Mesenchymal stem cell (in vitro differentiated cells and primary cell): ENCODE results near the gene SLC39A1.
"Not testable (repeated sequence)": the region's sequence is repeated elsewhere in the genome, so short reads cannot be mapped to it uniquely, and the experiment has no call there.

ENCODE experiments used
- DNase-seq: peaks from one replicate; pipeline ENCODE4 v3.0.0-alpha.2; 2013
- H2AFZ ChIP-seq: one replicate; pipeline ENCODE4 v1.6.1; 2013; ENCODE audit warnings: low read depth, mild to moderate bottlenecking, control low read depth, inconsistent platforms, low read length, moderate library complexity
- H2AK5ac ChIP-seq: 2 replicates; pipeline ENCODE4 v1.6.1; 2013; ENCODE audit warnings: low read length, moderate library complexity, mild to moderate bottlenecking, inconsistent platforms; ENCODE audit not compliant: severe bottlenecking
- H2BK120ac ChIP-seq: one replicate; pipeline ENCODE4 v1.6.1; 2013; ENCODE audit warnings: low read depth, mild to moderate bottlenecking, inconsistent platforms, low read length, moderate library complexity
- H2BK12ac ChIP-seq, 2 experiments: one replicate each; pipeline ENCODE4 v1.6.1; 2013; ENCODE audit warnings: inconsistent platforms in 2 of 2, low read length in 2 of 2, mild to moderate bottlenecking in 2 of 2, moderate library complexity in 2 of 2, control low read depth in 1 of 2
- H2BK15ac ChIP-seq: one replicate; pipeline ENCODE4 v1.6.1; 2013; ENCODE audit warnings: mild to moderate bottlenecking, low read depth, inconsistent platforms; ENCODE audit not compliant: poor library complexity, severe bottlenecking
- H2BK5ac ChIP-seq: 2 replicates; pipeline ENCODE4 v1.6.1; 2013; ENCODE audit warnings: low read depth, mild to moderate bottlenecking, low read length, control low read depth, inconsistent platforms; ENCODE audit not compliant: poor library complexity, severe bottlenecking
- H3K14ac ChIP-seq, 2 experiments: one replicate each; pipeline ENCODE4 v1.6.1; 2013; ENCODE audit warnings: inconsistent platforms in 2 of 2, low read length in 2 of 2, control low read depth in 1 of 2, mild to moderate bottlenecking in 1 of 2, moderate library complexity in 1 of 2
- H3K18ac ChIP-seq, 2 experiments: one replicate each; pipeline ENCODE4 v1.6.1; 2013; ENCODE audit warnings: inconsistent platforms in 2 of 2, low read length in 2 of 2, control low read depth in 1 of 2, low read depth in 1 of 2, mild to moderate bottlenecking in 1 of 2
- H3K23ac ChIP-seq, 2 experiments: one replicate each; pipeline ENCODE4 v1.6.1; 2013; ENCODE audit warnings: inconsistent platforms in 2 of 2, low read length in 2 of 2, mild to moderate bottlenecking in 2 of 2, moderate library complexity in 2 of 2, control low read depth in 1 of 2
- H3K27ac ChIP-seq: 2 replicates; pipeline ENCODE4 v1.5.1; 2013; ENCODE audit warnings: mild to moderate bottlenecking, moderate library complexity, low read length, control low read depth, inconsistent platforms; ENCODE audit not compliant: poor library complexity, severe bottlenecking
- H3K27me3 ChIP-seq, 2 experiments: 2 replicates each; pipeline versions ENCODE4 v1.6.1 to v1.7.0; 2013; ENCODE audit warnings: low read length in 2 of 2, mild to moderate bottlenecking in 2 of 2, moderate library complexity in 2 of 2, control low read depth in 1 of 2, inconsistent platforms in 1 of 2; ENCODE audit not compliant: control insufficient read depth in 1 of 2, insufficient read depth in 1 of 2
- H3K36me3 ChIP-seq, 2 experiments: 2 replicates each; pipeline versions ENCODE4 v1.6.1 to v1.7.0; 2013; ENCODE audit warnings: low read length in 2 of 2, control low read depth in 1 of 2, inconsistent platforms in 1 of 2, low read depth in 1 of 2, mild to moderate bottlenecking in 1 of 2; ENCODE audit not compliant: insufficient read depth in 2 of 2, control insufficient read depth in 1 of 2
- H3K4ac ChIP-seq, 2 experiments: one replicate each; pipeline ENCODE4 v1.6.1; 2013; ENCODE audit warnings: inconsistent platforms in 2 of 2, low read length in 2 of 2, mild to moderate bottlenecking in 2 of 2, moderate library complexity in 2 of 2, control low read depth in 1 of 2, low read depth in 1 of 2
- H3K4me1 ChIP-seq: 2 replicates; pipeline ENCODE4 v1.6.1; 2013; ENCODE audit warnings: low read depth, low read length, control low read depth; ENCODE audit not compliant: control insufficient read depth, insufficient read depth
- H3K4me2 ChIP-seq: 2 replicates; pipeline ENCODE4 v1.6.1; 2013; ENCODE audit warnings: low read length, mild to moderate bottlenecking, inconsistent platforms; ENCODE audit not compliant: poor library complexity, severe bottlenecking
- H3K4me3 ChIP-seq, 2 experiments: 2 replicates each; pipeline versions ENCODE4 v1.5.1 to v1.7.0; 2013; ENCODE audit warnings: low read length in 2 of 2, mild to moderate bottlenecking in 2 of 2, control low read depth in 1 of 2, low read depth in 1 of 2; ENCODE audit not compliant: insufficient read depth in 1 of 2
- H3K79me1 ChIP-seq: replicated peaks from 2 replicates; pipeline ENCODE4 v1.6.1; 2013; ENCODE audit warnings: mild to moderate bottlenecking, control low read depth, low read length, inconsistent platforms; ENCODE audit not compliant: poor library complexity, severe bottlenecking
- H3K9ac ChIP-seq: 2 replicates; pipeline ENCODE4 v1.7.0; 2013; ENCODE audit warnings: mild to moderate bottlenecking, low read length, moderate library complexity
- H3K9me3 ChIP-seq: 2 replicates; pipeline ENCODE4 v1.7.0; 2013; ENCODE audit warnings: mild to moderate bottlenecking, low read length; ENCODE audit not compliant: control insufficient read depth
- H4K8ac ChIP-seq: one replicate; pipeline ENCODE4 v1.6.1; 2013; ENCODE audit warnings: inconsistent platforms, mild to moderate bottlenecking, low read length, moderate library complexity
- H4K91ac ChIP-seq: one replicate; pipeline ENCODE4 v1.6.1; 2013; ENCODE audit warnings: mild to moderate bottlenecking, low read length, inconsistent platforms
- WGBS: methylation state at CpG from one replicate; pipeline ENCODE4 v1.1.7; 2013; ENCODE audit warnings: mixed read lengths; 5-methylcytosine and 5-hydroxymethylcytosine counted together

Gene SLC39A1

GRCh38 chr1:154000420-154000819, 37.1 kb upstream of the SLC39A1 start:
- Histone ChIP-seq H4K91ac (no peak overlapping the region), H3K4ac (no peak overlapping the region), H3K27ac (no peak overlapping the region), H3K4me1 (peaks cover 2% of the 10 kb centered on the region), H3K9ac (no peak overlapping the region), H2BK120ac (no peak overlapping the region), H2BK5ac (no peak overlapping the region), H4K8ac (no peak overlapping the region), H2AK5ac (no peak overlapping the region), H3K18ac (no peak overlapping the region), H3K14ac (no peak overlapping the region), H2BK12ac (no peak overlapping the region), H2AFZ (no peak overlapping the region), H2BK15ac (no peak overlapping the region), H3K9me3 (no peaks in the 10 kb centered on the region), H3K4me3 (no peak overlapping the region), H3K4me2 (no peak overlapping the region), H3K36me3 (peaks cover 0 to 4% of the 10 kb centered on the region in 2 experiments), H3K27me3 (no peaks in the 10 kb centered on the region), H3K79me1 (no peaks in the 10 kb centered on the region), H3K23ac (no peak overlapping the region)
- 81% methylated on average over 2 of the region's 4 CpGs for WGBS
- DNase-seq, result no peak

DNA sequence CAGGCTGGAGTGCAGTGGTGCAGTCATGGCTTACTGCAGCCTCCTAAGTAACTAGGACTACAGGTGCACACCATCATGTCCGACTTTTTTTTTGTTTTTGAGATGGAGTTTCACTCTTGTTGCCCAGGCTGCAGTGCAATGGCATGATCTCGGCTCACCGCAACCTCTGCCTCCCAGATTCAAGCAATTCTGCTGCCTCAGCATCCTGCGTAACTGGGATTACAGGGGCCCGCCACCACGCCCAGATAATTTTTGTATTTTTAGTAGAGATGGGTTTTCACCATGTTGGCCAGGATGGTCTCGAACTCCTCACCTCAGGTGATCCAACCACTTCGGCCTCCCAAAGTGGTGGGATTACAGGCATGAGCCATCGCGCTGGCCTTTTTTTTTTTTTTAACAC, 33.5 kb upstream of the SLC39A1 start:
- not testable (repeated sequence) for H2BK120ac ChIP-seq, H3K4ac ChIP-seq, DNase-seq, H3K27me3 ChIP-seq, H2BK15ac ChIP-seq, H3K4me3 ChIP-seq, H2AK5ac ChIP-seq, H3K9ac ChIP-seq, H4K91ac ChIP-seq, H4K8ac ChIP-seq, H2BK5ac ChIP-seq, H3K79me1 ChIP-seq, H2BK12ac ChIP-seq, H3K14ac ChIP-seq, H2AFZ ChIP-seq, H3K23ac ChIP-seq, H3K4me1 ChIP-seq, H3K27ac ChIP-seq, H3K9me3 ChIP-seq, H3K4me2 ChIP-seq, H3K18ac ChIP-seq
- H3K36me3 ChIP-seq, result peaks cover 20 to 35% of the 10 kb centered on the region in 2 experiments
- 89% methylated on average over 7 of the region's 10 CpGs for WGBS

GRCh38 chr1:153995640-153996039, 32.3 kb upstream of the SLC39A1 start:
- H3K27ac ChIP-seq, result no peak overlapping the region
- no peak overlapping the region for H2BK15ac ChIP-seq
- H3K4me2 ChIP-seq, result no peak overlapping the region
- no peaks in the 10 kb centered on the region for H3K4me1 ChIP-seq
- no peak overlapping the region for H4K91ac ChIP-seq
- no peaks in the 10 kb centered on the region for H3K27me3 ChIP-seq
- H3K14ac ChIP-seq, result no peak overlapping the region
- no peak overlapping the region for H3K4ac ChIP-seq
- H2BK5ac ChIP-seq, result no peak overlapping the region
- WGBS, result over 99% methylated on average over 11 of the region's 11 CpGs
- H2AFZ ChIP-seq, result no peak overlapping the region
- H3K4me3 ChIP-seq, result no peak overlapping the region
- no peak overlapping the region for H4K8ac ChIP-seq
- DNase-seq, result no peak
- no peak overlapping the region for H2BK120ac ChIP-seq
- no peak overlapping the region for H2BK12ac ChIP-seq
- peaks cover 20 to 44% of the 10 kb centered on the region in 2 experiments for H3K36me3 ChIP-seq
- no peak overlapping the region for H3K23ac ChIP-seq
- no peaks in the 10 kb centered on the region for H3K9me3 ChIP-seq
- H3K79me1 ChIP-seq, result no peaks in the 10 kb centered on the region
- H3K18ac ChIP-seq, result no peak overlapping the region
- H3K9ac ChIP-seq, result no peak overlapping the region
- no peak overlapping the region for H2AK5ac ChIP-seq

- H2BK12ac ChIP-seq, result no peak overlapping the region
- H2AK5ac ChIP-seq, result no peak overlapping the region
- no peak overlapping the region for H4K8ac ChIP-seq
- H3K36me3 ChIP-seq, result peaks cover 20 to 44% of the 10 kb centered on the region in 2 experiments
- H3K18ac ChIP-seq, result no peak overlapping the region
- H3K23ac ChIP-seq, result no peak overlapping the region
- H2AFZ ChIP-seq, result no peak overlapping the region
- H4K91ac ChIP-seq, result no peak overlapping the region
- 100% methylated on average over 2 of the region's 3 CpGs for WGBS
- no peak overlapping the region for H2BK15ac ChIP-seq
- H3K9me3 ChIP-seq, result no peaks in the 10 kb centered on the region
- no peak overlapping the region for H3K9ac ChIP-seq
- H3K27ac ChIP-seq, result no peak overlapping the region
- no peak overlapping the region for H3K4me2 ChIP-seq
- H3K14ac ChIP-seq, result no peak overlapping the region
- no peak overlapping the region for H2BK120ac ChIP-seq
- no peak overlapping the region for H3K4ac ChIP-seq
- H3K4me3 ChIP-seq, result no peak overlapping the region
- H3K79me1 ChIP-seq, result no peaks in the 10 kb centered on the region
- no peak for DNase-seq
- no peaks in the 10 kb centered on the region for H3K27me3 ChIP-seq
- no peak overlapping the region for H2BK5ac ChIP-seq
- no peaks in the 10 kb centered on the region for H3K4me1 ChIP-seq
These were observed 31.9 kb upstream of the SLC39A1 start for GRCh38 chr1:153995202-153995601.
